SJCRH30 (cell line): ENCODE data around the gene IGSF9B. TPM values are rescaled to one million over a fixed set of nuclear protein-coding genes. Genes with fewer than 3 reads are reported as not detected.

Experiments
- DNase-seq, 2 experiments: peaks; one replicate each; pipeline ENCODE4 v3.0.0-alpha.2; 2015 to 2020
- H3K27ac ChIP-seq: fragments of 250-450 bp; sonication (Bioruptor Pico); 2 replicates; pipeline ENCODE4 v1.5.1; 2020; ENCODE audit warnings: mild to moderate bottlenecking, moderate library complexity
- H3K27me3 ChIP-seq: fragments of 250-450 bp; sonication (Bioruptor Pico); 2 replicates; pipeline ENCODE4 v1.5.1; 2020; ENCODE audit warnings: mild to moderate bottlenecking, moderate library complexity
- H3K36me3 ChIP-seq: fragments of 250-450 bp; sonication (Bioruptor Pico); 2 replicates; pipeline ENCODE4 v1.5.1; 2020; ENCODE audit warnings: mild to moderate bottlenecking, moderate library complexity
- H3K4me1 ChIP-seq: fragments of 250-450 bp; sonication (Bioruptor Pico); 2 replicates; pipeline ENCODE4 v1.5.1; 2020; ENCODE audit warnings: mild to moderate bottlenecking, moderate library complexity
- H3K4me3 ChIP-seq: fragments of 250-450 bp; sonication (Bioruptor Pico); 2 replicates; pipeline ENCODE4 v1.5.1; 2020; ENCODE audit warnings: mild to moderate bottlenecking, moderate library complexity
- H3K9me3 ChIP-seq: fragments of 250-450 bp; sonication (Bioruptor Pico); replicated peaks from 2 replicates; pipeline ENCODE4 v1.5.1; 2020; ENCODE audit warnings: mild to moderate bottlenecking, moderate library complexity
- total RNA-seq: library from RNA; depleted of rRNA; stranded (reverse); fragments of >200 nt; shearing (Covaris generic); gene quantifications from 2 replicates; pipeline ENCODE4 v1.2.3, GENCODE V29; 2014

Gene IGSF9B
- total RNA-seq, 1 experiment from 2014 or later: not detected

GRCh38 chr11:133902506-133902905 is 54.3 kb downstream of the IGSF9B start:
- Histone ChIP-seq H3K9me3 (no peaks in the 10 kb centered on the region), H3K27me3 (no peaks in the 10 kb centered on the region), H3K27ac (no peak overlapping the region), H3K4me3 (no peak overlapping the region), H3K4me1 (no peaks in the 10 kb centered on the region), H3K36me3 (no peaks in the 10 kb centered on the region)
- no peak for DNase-seq

- Histone ChIP-seq H3K4me3 (no peak overlapping the region), H3K36me3 (no peaks in the 10 kb centered on the region), H3K9me3 (no peaks in the 10 kb centered on the region), H3K27ac (no peak overlapping the region), H3K4me1 (no peaks in the 10 kb centered on the region), H3K27me3 (no peaks in the 10 kb centered on the region)
- no peak for DNase-seq
Measured at GRCh38 chr11:133901999-133902398, 54.8 kb downstream of the IGSF9B start.

GRCh38 chr11:133901316-133901715 is 55.5 kb downstream of the IGSF9B start:
- Histone ChIP-seq H3K4me1 (no peaks in the 10 kb centered on the region), H3K9me3 (no peaks in the 10 kb centered on the region), H3K27ac (no peak overlapping the region), H3K4me3 (no peak overlapping the region), H3K27me3 (no peaks in the 10 kb centered on the region), H3K36me3 (no peaks in the 10 kb centered on the region)
- DNase-seq: no peak

GRCh38 chr11:133900176-133901105 is 56.3 kb downstream of the IGSF9B start:
- H3K9me3 ChIP-seq: no peaks in the 10 kb centered on the region
- no peak overlapping the region for H3K4me3 ChIP-seq
- no peaks in the 10 kb centered on the region for H3K36me3 ChIP-seq
- DNase-seq: no peak
- no peak overlapping the region for H3K27ac ChIP-seq
- peaks cover 1% of the 10 kb centered on the region; the same call in 1 of the 2 replicates for H3K27me3 ChIP-seq
- H3K4me1 ChIP-seq: peaks cover 2% of the 10 kb centered on the region; the same call in 1 of the 2 replicates

GRCh38 chr11:133898770-133899115 is 58.0 kb downstream of the IGSF9B start:
- H3K9me3 ChIP-seq: no peaks in the 10 kb centered on the region
- H3K4me1 ChIP-seq: peaks cover 9% of the 10 kb centered on the region
- peaks cover 6% of the 10 kb centered on the region; the same call in 1 of the 2 replicates for H3K27me3 ChIP-seq
- H3K36me3 ChIP-seq: no peaks in the 10 kb centered on the region
- DNase-seq: no peak
- H3K4me3 ChIP-seq: no peak overlapping the region
- H3K27ac ChIP-seq: no peak overlapping the region

- peaks cover 6% of the 10 kb centered on the region; the same call in 1 of the 2 replicates for H3K27me3 ChIP-seq
- no peaks in the 10 kb centered on the region for H3K9me3 ChIP-seq
- DNase-seq: no peak
- no peak overlapping the region for H3K4me3 ChIP-seq
- peaks cover 9% of the 10 kb centered on the region for H3K4me1 ChIP-seq
- H3K36me3 ChIP-seq: no peaks in the 10 kb centered on the region
- H3K27ac ChIP-seq: no peak overlapping the region
Measured at GRCh38 chr11:133898031-133898769, 58.6 kb downstream of the IGSF9B start.

- DNase-seq: no peak
- Histone ChIP-seq H3K27ac (no peak overlapping the region), H3K27me3 (peaks cover 6% of the 10 kb centered on the region; the same call in 1 of the 2 replicates), H3K4me3 (no peak overlapping the region), H3K9me3 (no peaks in the 10 kb centered on the region), H3K4me1 (peaks cover 9% of the 10 kb centered on the region), H3K36me3 (no peaks in the 10 kb centered on the region)
Measured at GRCh38 chr11:133897331-133897650, 59.5 kb downstream of the IGSF9B start.

GRCh38 chr11:133896642-133897330 is 60.0 kb downstream of the IGSF9B start:
- Histone ChIP-seq H3K9me3 (no peaks in the 10 kb centered on the region), H3K36me3 (no peaks in the 10 kb centered on the region), H3K4me3 (no peak overlapping the region), H3K4me1 (peaks cover 9% of the 10 kb centered on the region), H3K27me3 (peaks cover 6% of the 10 kb centered on the region; the same call in 1 of the 2 replicates), H3K27ac (no peak overlapping the region)
- DNase-seq: no peak

- no peak for DNase-seq
- Histone ChIP-seq H3K4me3 (no peak overlapping the region), H3K9me3 (no peaks in the 10 kb centered on the region), H3K27ac (no peak overlapping the region), H3K27me3 (peaks cover 6% of the 10 kb centered on the region; the same call in 1 of the 2 replicates), H3K36me3 (no peaks in the 10 kb centered on the region), H3K4me1 (peaks cover 9% of the 10 kb centered on the region)
Measured at GRCh38 chr11:133896028-133896427, 60.7 kb downstream of the IGSF9B start.

GRCh38 chr11:133895551-133895950 is 61.2 kb downstream of the IGSF9B start:
- peak in 1 of 2 experiments; percentile 5 for DNase-seq
- Histone ChIP-seq H3K27ac (peak overlapping the region; percentile 58), H3K4me1 (peaks cover 9% of the 10 kb centered on the region), H3K36me3 (no peaks in the 10 kb centered on the region), H3K27me3 (peaks cover 6% of the 10 kb centered on the region; the same call in 1 of the 2 replicates), H3K9me3 (no peaks in the 10 kb centered on the region), H3K4me3 (no peak overlapping the region; the same call in 1 of the 2 replicates)

GRCh38 chr11:133895061-133895479 is 61.7 kb downstream of the IGSF9B start:
- Histone ChIP-seq H3K4me1 (peaks cover 9% of the 10 kb centered on the region), H3K4me3 (peak overlapping the region; percentile 27), H3K9me3 (no peaks in the 10 kb centered on the region), H3K27me3 (peaks cover 6% of the 10 kb centered on the region; the same call in 1 of the 2 replicates), H3K36me3 (no peaks in the 10 kb centered on the region), H3K27ac (peak overlapping the region; percentile 58)
- peak; percentile 39 to 59 for DNase-seq

- no peak for DNase-seq
- no peaks in the 10 kb centered on the region for H3K9me3 ChIP-seq
- peaks cover 21% of the 10 kb centered on the region; the same call in 1 of the 2 replicates for H3K27me3 ChIP-seq
- no peaks in the 10 kb centered on the region for H3K36me3 ChIP-seq
- H3K27ac ChIP-seq: no peak overlapping the region
- H3K4me3 ChIP-seq: no peak overlapping the region
- peaks cover 9% of the 10 kb centered on the region for H3K4me1 ChIP-seq
Measured at GRCh38 chr11:133893381-133893780, 63.4 kb downstream of the IGSF9B start.

GRCh38 chr11:133892584-133893380 is 64.0 kb downstream of the IGSF9B start:
- DNase-seq: no peak
- peaks cover 22% of the 10 kb centered on the region; the same call in 1 of the 2 replicates for H3K27me3 ChIP-seq
- no peaks in the 10 kb centered on the region for H3K36me3 ChIP-seq
- H3K4me3 ChIP-seq: no peak overlapping the region
- no peak overlapping the region for H3K27ac ChIP-seq
- no peaks in the 10 kb centered on the region for H3K9me3 ChIP-seq
- peaks cover 9% of the 10 kb centered on the region for H3K4me1 ChIP-seq

GRCh38 chr11:133892126-133892525 is 64.6 kb downstream of the IGSF9B start:
- no peak for DNase-seq
- H3K36me3 ChIP-seq: no peaks in the 10 kb centered on the region
- H3K4me1 ChIP-seq: peaks cover 9% of the 10 kb centered on the region
- no peak overlapping the region for H3K4me3 ChIP-seq
- H3K27ac ChIP-seq: no peak overlapping the region
- no peaks in the 10 kb centered on the region for H3K9me3 ChIP-seq
- H3K27me3 ChIP-seq: peaks cover 22% of the 10 kb centered on the region
